ENCODE results near the gene PDGFD. TPM values are rescaled to one million over a fixed set of nuclear protein-coding genes. Genes with fewer than 3 reads are reported as not detected.

PDGFD gene
- total RNA-seq, 2 donors from 2014 or later, result 0.10 TPM; not detected in 1

- Mint-ChIP-seq H3K4me3 (no peak overlapping the region), H3K4me1 (peaks cover 4% of the 10 kb centered on the region), H3K27ac (no peak overlapping the region), H3K27me3 (no peaks in the 10 kb centered on the region), H3K36me3 (ENCODE audit: low read depth) (no peaks in the 10 kb centered on the region)
- no peaks in the 10 kb centered on the region for H3K9me3 ChIP-seq (ENCODE audit: control insufficient read depth, low read length, poor library complexity, severe bottlenecking)
- DNase-seq (no peak), ATAC-seq (no peak)
Measured at GRCh38 chr11:103960108-103960507, 203.8 kb downstream of the PDGFD start.

DNA sequence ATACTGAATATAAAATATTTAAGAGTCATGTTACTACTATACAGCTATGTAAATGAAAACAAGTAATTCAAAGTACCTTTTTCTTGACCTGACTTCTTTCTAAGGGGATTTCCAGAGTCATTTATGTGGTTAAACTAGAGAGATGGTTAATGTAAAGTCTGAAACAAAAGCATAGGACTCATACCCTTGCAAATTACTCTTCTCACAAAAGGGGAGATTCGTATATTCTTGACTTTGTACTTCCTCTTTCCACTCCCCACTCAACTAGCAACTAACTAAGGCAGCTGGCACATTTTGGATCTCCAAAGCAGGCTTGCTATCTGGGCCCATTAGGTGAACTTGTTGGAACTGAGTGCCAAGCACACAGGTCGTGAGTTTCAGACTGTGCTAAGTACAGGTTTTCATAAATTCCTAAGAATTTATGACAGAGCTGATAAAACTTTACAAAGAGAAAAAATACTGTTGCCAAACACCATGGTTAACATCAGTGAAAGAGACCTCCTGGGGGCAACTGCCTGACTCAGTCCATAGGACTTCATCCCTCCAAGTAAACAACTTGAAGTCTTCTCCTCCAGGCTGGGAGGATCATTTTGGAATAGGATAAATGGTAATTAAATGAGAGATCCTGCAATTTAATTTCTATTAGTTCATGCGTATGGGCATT lies 204.5 kb downstream of the PDGFD start:
- peaks cover 4% of the 10 kb centered on the region for H3K4me1 Mint-ChIP-seq
- H3K27ac Mint-ChIP-seq, result no peak overlapping the region
- H3K27me3 Mint-ChIP-seq, result no peaks in the 10 kb centered on the region
- H3K36me3 Mint-ChIP-seq (ENCODE audit: low read depth), result no peaks in the 10 kb centered on the region
- H3K4me3 Mint-ChIP-seq, result no peak overlapping the region
- ATAC-seq (peak; percentile 32), DNase-seq (no peak)
- H3K9me3 ChIP-seq (ENCODE audit: control insufficient read depth, low read length, poor library complexity, severe bottlenecking), result no peaks in the 10 kb centered on the region

- Mint-ChIP-seq H3K27ac (no peak overlapping the region), H3K4me1 (peaks cover 4% of the 10 kb centered on the region), H3K4me3 (no peak overlapping the region), H3K36me3 (ENCODE audit: low read depth) (no peaks in the 10 kb centered on the region), H3K27me3 (no peaks in the 10 kb centered on the region)
- no peak for ATAC-seq
- H3K9me3 ChIP-seq (ENCODE audit: control insufficient read depth, low read length, poor library complexity, severe bottlenecking), result no peaks in the 10 kb centered on the region
- DNase-seq, result no peak
Measured at GRCh38 chr11:103958475-103959215, 205.3 kb downstream of the PDGFD start.

GRCh38 chr11:103953797-103954486 lies 210.0 kb downstream of the PDGFD start:
- no peaks in the 10 kb centered on the region for H3K36me3 Mint-ChIP-seq (ENCODE audit: low read depth)
- no peaks in the 10 kb centered on the region for H3K9me3 ChIP-seq (ENCODE audit: control insufficient read depth, low read length, poor library complexity, severe bottlenecking)
- H3K4me3 Mint-ChIP-seq, result no peak overlapping the region
- peaks cover 4% of the 10 kb centered on the region for H3K4me1 Mint-ChIP-seq
- ATAC-seq (no peak), DNase-seq (no peak)
- no peak overlapping the region for H3K27ac Mint-ChIP-seq
- no peaks in the 10 kb centered on the region for H3K27me3 Mint-ChIP-seq

- Mint-ChIP-seq H3K36me3 (ENCODE audit: low read depth) (no peaks in the 10 kb centered on the region), H3K27ac (no peak overlapping the region), H3K4me1 (no peaks in the 10 kb centered on the region), H3K27me3 (no peaks in the 10 kb centered on the region), H3K4me3 (no peak overlapping the region)
- DNase-seq (no peak), ATAC-seq (no peak)
- H3K9me3 ChIP-seq (ENCODE audit: control insufficient read depth, low read length, poor library complexity, severe bottlenecking), result no peaks in the 10 kb centered on the region
Measured at GRCh38 chr11:103949781-103950180, 214.2 kb downstream of the PDGFD start.

- DNase-seq, result no peak
- no peak overlapping the region for H3K4me3 Mint-ChIP-seq
- H3K4me1 Mint-ChIP-seq, result no peaks in the 10 kb centered on the region
- no peaks in the 10 kb centered on the region for H3K36me3 Mint-ChIP-seq (ENCODE audit: low read depth)
- no peak for ATAC-seq
- H3K27ac Mint-ChIP-seq, result no peak overlapping the region
- no peaks in the 10 kb centered on the region for H3K27me3 Mint-ChIP-seq
- H3K9me3 ChIP-seq (ENCODE audit: control insufficient read depth, low read length, poor library complexity, severe bottlenecking), result no peaks in the 10 kb centered on the region
Measured at GRCh38 chr11:103948187-103948763, 215.7 kb downstream of the PDGFD start.

DNA sequence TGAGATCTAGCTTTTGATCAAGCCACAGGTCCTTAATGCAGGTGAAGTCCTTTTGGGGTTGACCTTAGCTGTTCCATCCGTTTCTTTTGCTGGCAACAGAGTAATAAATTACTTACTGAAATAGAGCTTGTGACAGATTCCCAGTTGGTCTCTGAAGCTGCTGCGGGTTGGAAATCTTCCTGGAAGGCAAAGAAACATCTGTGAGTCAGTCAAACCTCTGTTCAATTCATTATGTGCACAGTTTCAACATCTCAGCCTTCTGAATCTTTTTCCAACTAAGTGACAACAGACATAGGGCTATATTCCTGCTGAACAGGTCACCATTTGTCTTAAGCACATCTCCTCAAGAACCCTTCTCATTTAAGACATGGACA lies 216.4 kb downstream of the PDGFD start:
- no peak for ATAC-seq
- H3K4me3 Mint-ChIP-seq, result no peak overlapping the region
- H3K27me3 Mint-ChIP-seq, result peaks cover 2% of the 10 kb centered on the region
- H3K36me3 Mint-ChIP-seq (ENCODE audit: low read depth), result no peaks in the 10 kb centered on the region
- H3K4me1 Mint-ChIP-seq, result no peaks in the 10 kb centered on the region
- no peak overlapping the region for H3K27ac Mint-ChIP-seq
- DNase-seq, result no peak
- H3K9me3 ChIP-seq (ENCODE audit: control insufficient read depth, low read length, poor library complexity, severe bottlenecking), result no peaks in the 10 kb centered on the region

- Mint-ChIP-seq H3K27me3 (peaks cover 7% of the 10 kb centered on the region), H3K27ac (no peak overlapping the region), H3K4me1 (no peaks in the 10 kb centered on the region), H3K4me3 (no peak overlapping the region), H3K36me3 (ENCODE audit: low read depth) (no peaks in the 10 kb centered on the region)
- DNase-seq (no peak), ATAC-seq (no peak)
- H3K9me3 ChIP-seq (ENCODE audit: control insufficient read depth, low read length, poor library complexity, severe bottlenecking), result no peaks in the 10 kb centered on the region
Measured at GRCh38 chr11:103946793-103947545, 217.0 kb downstream of the PDGFD start.

DNA sequence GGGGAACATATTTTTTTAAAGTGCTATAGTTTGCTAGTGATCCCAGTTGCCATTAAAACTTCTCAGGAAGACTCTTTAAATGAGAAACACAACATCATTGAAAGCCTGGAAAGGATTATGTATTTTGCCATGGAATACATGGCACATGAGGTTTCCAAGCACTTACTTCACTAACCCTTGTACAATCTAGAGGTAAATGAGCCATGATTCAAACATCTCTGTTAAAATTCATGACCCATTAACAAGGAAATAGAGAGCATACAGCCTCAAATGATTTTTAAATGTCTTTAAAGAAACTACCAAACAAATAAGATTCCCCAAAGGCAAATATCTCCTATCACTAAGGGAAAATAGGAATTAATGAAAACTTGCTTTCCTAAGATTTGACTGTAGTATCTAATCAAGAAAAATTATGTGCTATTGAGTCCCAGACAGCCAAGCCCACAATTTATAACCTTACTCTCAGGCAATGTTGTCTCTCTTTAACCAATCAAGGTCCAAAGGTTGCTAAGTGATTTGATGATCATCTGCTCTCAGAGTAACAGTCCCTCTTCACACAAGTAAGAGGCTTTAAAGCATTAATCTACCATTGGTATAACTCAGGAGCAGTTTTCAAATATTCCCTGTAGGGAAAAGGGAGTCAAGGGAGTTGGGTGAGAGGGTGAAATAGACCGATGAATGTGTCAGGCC lies 219.6 kb downstream of the PDGFD start:
- Mint-ChIP-seq H3K36me3 (ENCODE audit: low read depth) (peaks cover 2% of the 10 kb centered on the region), H3K4me1 (no peaks in the 10 kb centered on the region), H3K27ac (no peak overlapping the region), H3K4me3 (no peak overlapping the region), H3K27me3 (peaks cover 15% of the 10 kb centered on the region)
- DNase-seq (no peak), ATAC-seq (no peak)
- no peaks in the 10 kb centered on the region for H3K9me3 ChIP-seq (ENCODE audit: control insufficient read depth, low read length, poor library complexity, severe bottlenecking)

- DNase-seq (no peak), ATAC-seq (no peak)
- Mint-ChIP-seq H3K27me3 (peaks cover 15% of the 10 kb centered on the region), H3K4me1 (no peaks in the 10 kb centered on the region), H3K36me3 (ENCODE audit: low read depth) (peaks cover 2% of the 10 kb centered on the region), H3K27ac (no peak overlapping the region), H3K4me3 (no peak overlapping the region)
- no peaks in the 10 kb centered on the region for H3K9me3 ChIP-seq (ENCODE audit: control insufficient read depth, low read length, poor library complexity, severe bottlenecking)
Measured at GRCh38 chr11:103942646-103943045, 221.3 kb downstream of the PDGFD start.

DNA sequence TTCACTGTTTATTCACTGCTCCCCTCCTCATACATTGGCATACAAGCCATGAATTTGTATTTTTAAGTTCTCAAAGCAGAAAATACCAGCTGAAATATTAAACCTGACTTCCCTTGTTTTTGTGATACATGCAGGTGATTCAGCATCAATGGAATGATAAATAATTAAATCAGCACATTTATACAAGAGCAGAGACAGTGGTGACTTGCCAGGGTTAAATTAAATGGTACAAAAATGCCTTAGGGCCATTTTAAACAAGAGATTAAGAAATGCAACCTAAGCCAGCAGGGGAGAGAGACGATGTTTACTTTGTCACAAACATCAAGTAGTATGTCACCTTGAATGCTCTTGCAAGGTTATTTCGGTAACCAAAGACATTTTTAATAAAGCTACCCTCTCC lies 223.4 kb downstream of the PDGFD start:
- peaks cover 15% of the 10 kb centered on the region for H3K27me3 Mint-ChIP-seq
- no peak for ATAC-seq
- H3K36me3 Mint-ChIP-seq (ENCODE audit: low read depth), result peaks cover 2% of the 10 kb centered on the region
- no peak overlapping the region for H3K27ac Mint-ChIP-seq
- no peak for DNase-seq
- no peaks in the 10 kb centered on the region for H3K4me1 Mint-ChIP-seq
- H3K4me3 Mint-ChIP-seq, result no peak overlapping the region
- no peaks in the 10 kb centered on the region for H3K9me3 ChIP-seq (ENCODE audit: control insufficient read depth, low read length, poor library complexity, severe bottlenecking)

DNA sequence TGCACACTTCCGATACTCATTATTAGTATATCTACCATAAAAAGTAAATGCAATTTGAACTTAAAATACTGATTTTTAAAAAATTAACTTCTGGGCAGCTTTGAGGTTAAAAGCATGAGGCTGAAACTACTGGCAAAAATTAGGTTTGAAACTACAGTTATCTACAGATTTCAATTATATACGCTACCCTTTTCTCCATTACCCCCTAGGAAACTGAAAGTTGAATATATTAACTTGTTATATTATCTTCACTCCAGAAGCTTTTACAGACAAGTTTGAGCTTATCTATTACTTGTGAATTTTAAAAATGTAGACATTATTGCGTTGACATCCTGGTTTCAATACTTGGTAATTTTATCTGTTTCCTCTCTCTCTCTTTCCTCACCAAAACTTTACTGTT lies 224.3 kb downstream of the PDGFD start:
- no peak overlapping the region for H3K4me3 Mint-ChIP-seq
- peaks cover 15% of the 10 kb centered on the region for H3K27me3 Mint-ChIP-seq
- peaks cover 2% of the 10 kb centered on the region for H3K36me3 Mint-ChIP-seq (ENCODE audit: low read depth)
- no peak overlapping the region for H3K27ac Mint-ChIP-seq
- DNase-seq (no peak), ATAC-seq (no peak)
- no peaks in the 10 kb centered on the region for H3K9me3 ChIP-seq (ENCODE audit: control insufficient read depth, low read length, poor library complexity, severe bottlenecking)
- H3K4me1 Mint-ChIP-seq, result no peaks in the 10 kb centered on the region
